Keratinocyte (primary cell): Measurements from ENCODE around the gene PSMB10.

ENCODE experiments used
- EZH2 ChIP-seq: IDR thresholded peaks from one replicate; pipeline ENCODE4 v1.6.1; 2012; ENCODE audit warnings: inconsistent platforms, mild to moderate bottlenecking, low read length, moderate library complexity
- TF ChIP-seq, protein P1 (sequence below), 3 experiments: IDR thresholded peaks in 1 of 3; conservative IDR thresholded peaks in 1 of 3; optimal IDR thresholded peaks in 1 of 3; 2 replicates in 2 of 3; 3 replicates in 1 of 3; pipeline versions ENCODE3 to v1.5.1; 2011; ENCODE audit warnings: low read length in 3 of 3, mild to moderate bottlenecking in 3 of 3, moderate library complexity in 2 of 3, control low read depth in 1 of 3, inconsistent platforms in 1 of 3; ENCODE audit not compliant: insufficient read depth in 2 of 3; ENCODE audit errors: extremely low read depth in 1 of 3

DNA sequence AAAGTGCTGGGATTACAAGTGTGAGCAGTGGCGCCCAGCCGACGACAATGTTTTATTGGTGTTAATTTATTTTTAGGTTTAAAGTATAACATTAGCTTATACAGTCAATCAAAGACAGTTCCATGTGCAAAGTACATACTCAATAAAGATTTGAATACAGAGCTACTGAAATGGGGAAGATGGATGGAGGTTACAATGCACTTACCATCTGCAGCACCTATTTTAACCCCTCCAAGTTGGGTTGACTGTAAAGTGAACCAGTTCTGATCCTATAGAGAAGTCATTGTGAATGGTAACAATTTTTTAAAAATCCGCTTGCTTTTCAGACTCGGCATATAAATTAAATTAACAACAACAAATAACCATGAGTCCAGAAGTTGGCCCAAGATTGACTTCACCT is 44.3 kb downstream of the PSMB10 start:
- TF ChIP-seq, protein P1, sequence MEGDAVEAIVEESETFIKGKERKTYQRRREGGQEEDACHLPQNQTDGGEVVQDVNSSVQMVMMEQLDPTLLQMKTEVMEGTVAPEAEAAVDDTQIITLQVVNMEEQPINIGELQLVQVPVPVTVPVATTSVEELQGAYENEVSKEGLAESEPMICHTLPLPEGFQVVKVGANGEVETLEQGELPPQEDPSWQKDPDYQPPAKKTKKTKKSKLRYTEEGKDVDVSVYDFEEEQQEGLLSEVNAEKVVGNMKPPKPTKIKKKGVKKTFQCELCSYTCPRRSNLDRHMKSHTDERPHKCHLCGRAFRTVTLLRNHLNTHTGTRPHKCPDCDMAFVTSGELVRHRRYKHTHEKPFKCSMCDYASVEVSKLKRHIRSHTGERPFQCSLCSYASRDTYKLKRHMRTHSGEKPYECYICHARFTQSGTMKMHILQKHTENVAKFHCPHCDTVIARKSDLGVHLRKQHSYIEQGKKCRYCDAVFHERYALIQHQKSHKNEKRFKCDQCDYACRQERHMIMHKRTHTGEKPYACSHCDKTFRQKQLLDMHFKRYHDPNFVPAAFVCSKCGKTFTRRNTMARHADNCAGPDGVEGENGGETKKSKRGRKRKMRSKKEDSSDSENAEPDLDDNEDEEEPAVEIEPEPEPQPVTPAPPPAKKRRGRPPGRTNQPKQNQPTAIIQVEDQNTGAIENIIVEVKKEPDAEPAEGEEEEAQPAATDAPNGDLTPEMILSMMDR (optimal IDR thresholded peaks at IDR 0.05 in 1 of 3, IDR thresholded peaks at IDR 0.05 in 1 of 3, conservative IDR thresholded peaks at IDR 0.05 in 1 of 3; ENCODE audit: extremely low read depth in 1 of 3, insufficient read depth in 2 of 3, low read length in 3 of 3), result no peak
- TF ChIP-seq EZH2, result no peak
